A549 (cell line): ENCODE data around the gene PDLIM5.

Source experiments
- CTCF ChIP-seq: fragments of >200 bp; sonication (Bioruptor Twin); formaldehyde crosslinking; IDR thresholded peaks from 3 replicates; pipeline ENCODE4 v1.5.1; 2016
- EP300 ChIP-seq, 2 experiments: fragments of >200 bp; sonication (Bioruptor Twin); formaldehyde crosslinking; IDR thresholded peaks; 2 replicates in 1 of 2; 3 replicates in 1 of 2; pipeline ENCODE4 v1.6.1; 2016 to 2017
- HOXA7 ChIP-seq: fragments of 250-450 bp; sonication (Bioruptor Pico); IDR thresholded peaks from 2 replicates; pipeline ENCODE4 v1.5.0; 2020; ENCODE audit warnings: mild to moderate bottlenecking, moderate library complexity
- MAX ChIP-seq: IDR thresholded peaks from 2 replicates; pipeline ENCODE4 v1.6.1; 2012
- RNF2 ChIP-seq: fragments of 200-600 bp; sonication (generic); IDR thresholded peaks from 2 replicates; pipeline ENCODE4 v1.6.1; 2016; ENCODE audit warnings: low read depth, mild to moderate bottlenecking, antibody characterized with exemption, moderate library complexity, borderline replicate concordance
- TP53 ChIP-seq: fragments of 250-450 bp; sonication (Bioruptor Pico); IDR thresholded peaks from 2 replicates; pipeline ENCODE4 v1.5.0; 2021; ENCODE audit warnings: mild to moderate bottlenecking, moderate library complexity

GRCh38 chr4:94511591-94511990, 59.8 kb downstream of the PDLIM5 start:
- TF ChIP-seq RNF2 = no peak
- TF ChIP-seq MAX = no peak
- no peak for TF ChIP-seq HOXA7 (CRISPR knock-in tag)
- TF ChIP-seq EP300 (IDR thresholded peaks at IDR 0.05) = no peak
- no peak for TF ChIP-seq CTCF
- no peak for TF ChIP-seq TP53 (CRISPR knock-in tag)
